K562 (cell line): ENCODE measurements around the gene ZNF512B. TPM values are rescaled to one million over a fixed set of nuclear protein-coding genes. Genes with fewer than 3 reads are reported as not detected.

Experiments
- MAFK ChIP-seq: IDR thresholded peaks from 2 replicates; pipeline ENCODE4 v1.6.1; 2011; ENCODE audit warnings: low read length, improper control_type of control experiment
- NCOA2 ChIP-seq, 2 experiments: fragments of 450-650 bp; IDR thresholded peaks; 2 replicates each; pipeline ENCODE4 v1.6.1; 2018; ENCODE audit warnings: mild to moderate bottlenecking in 2 of 2, moderate library complexity in 1 of 2; ENCODE audit not compliant: partially characterized antibody in 2 of 2
- NR2F6 ChIP-seq: fragments of 450-650 bp; formaldehyde crosslinking; IDR thresholded peaks from 2 replicates; pipeline ENCODE4 v1.4.0; 2020; ENCODE audit warnings: mild to moderate bottlenecking
- NR4A1 ChIP-seq, 2 experiments: fragments of 250-450 bp in 1 of 2; fragments of 450-650 bp in 1 of 2; sonication (Bioruptor Pico) in 1 of 2; IDR thresholded peaks; 2 replicates each; pipeline versions ENCODE4 v1.4.0 to v1.6.1; 2016 to 2020; ENCODE audit warnings: mild to moderate bottlenecking in 2 of 2, missing compliant biosample characterization in 1 of 2, missing genetic modification characterization in 1 of 2, moderate library complexity in 1 of 2
- PML ChIP-seq: IDR thresholded peaks from 2 replicates; pipeline ENCODE4 v1.6.1; 2012; ENCODE audit warnings: low read length, inconsistent platforms
- TAF9B ChIP-seq: fragments of 450-650 bp; IDR thresholded peaks from 2 replicates; pipeline ENCODE4 v1.6.1; 2018; ENCODE audit warnings: mild to moderate bottlenecking; ENCODE audit not compliant: partially characterized antibody
- TRIM25 ChIP-seq: fragments of 450-650 bp; IDR thresholded peaks from 2 replicates; pipeline ENCODE4 v1.7.0; 2016; ENCODE audit warnings: borderline replicate concordance
- ZBTB2 ChIP-seq: fragments of 450-650 bp; IDR thresholded peaks from 2 replicates; pipeline ENCODE4 v1.6.1; 2016; ENCODE audit warnings: antibody characterized with exemption
- ZBTB5 ChIP-seq: fragments of 450-650 bp; IDR thresholded peaks from 2 replicates; pipeline ENCODE4 v1.6.1; 2017; ENCODE audit warnings: antibody characterized with exemption
- ZNF212 ChIP-seq: fragments of 450-650 bp; formaldehyde crosslinking; IDR thresholded peaks from 2 replicates; pipeline ENCODE4 v1.4.0; 2020; ENCODE audit warnings: mild to moderate bottlenecking
- ZNF592 ChIP-seq: fragments of 450-650 bp; IDR thresholded peaks from 2 replicates; pipeline ENCODE4 v1.6.1; 2017; ENCODE audit warnings: antibody characterized with exemption, mild to moderate bottlenecking
- polyA plus RNA-seq, 8 experiments: library from polyadenylated mRNA; depleted of rRNA in 4 of 8; stranded (reverse) in 5 of 8; unstranded in 3 of 8; fragments of >200 nt; fragmentation: Nextera tagmentation in 2 of 8; fragmentation: Illumina TruSeq in 1 of 8; extraction: Ambion mirVana in 2 of 8; extraction: Trizol in 1 of 8; gene quantifications; 2 replicates each; pipeline versions ENCODE4 v1.2.1 to v1.2.3, GENCODE V29; 2011 to 2014; ENCODE audit warnings: inconsistent platforms in 1 of 8, missing spikeins in 1 of 8
- total RNA-seq, 7 experiments: library from RNA; depleted of rRNA in 6 of 7; stranded (reverse); fragments of >200 nt in 6 of 7; fragmentation: Illumina TruSeq in 2 of 7; extraction: Trizol in 2 of 7; gene quantifications; 2 replicates each; pipeline versions ENCODE4 v1.2.1 to v1.2.3, GENCODE V29; 2011 to 2021; ENCODE audit warnings: low replicate concordance in 1 of 7

ZNF512B gene
- total and polyA plus RNA-seq, 9 of the 15 experiments (the other 6 are each of a cell fraction or from before 2014, with no cell fraction given): 0.01 to 27.8 (median 8.2) TPM

- TF ChIP-seq ZBTB2 (peak; percentile 80; the same call in 1 of the 2 replicates), ZBTB5 (no peak), ZNF592 (peak; percentile 66), MAFK (no peak), NR4A1 (CRISPR knock-in tag; IDR thresholded peaks at IDR 0.05) (no peak), NR4A1 (tag; IDR thresholded peaks at IDR 0.05) (no peak), NR2F6 (CRISPR knock-in tag) (no peak), TAF9B (peak; percentile 13), ZNF212 (CRISPR knock-in tag) (no peak), TRIM25 (no peak), PML (peak; percentile 79; the same call in 1 of the 2 replicates), NCOA2 (IDR thresholded peaks at IDR 0.05; ENCODE audit: partially characterized antibody in 2 of 2) (no peak)
These were observed 11.3 kb upstream of the ZNF512B start, which contains the start of gene PRPF6 (continued) for GRCh38 chr20:63980806-63981728.
